IPS-15b (cell line): ENCODE data around the gene SCYGR3.

ENCODE experiments used
- H3K27me3 ChIP-seq: one replicate; pipeline ENCODE4 v1.6.1; 2013; ENCODE audit warnings: low read length; ENCODE audit not compliant: control insufficient read depth, insufficient read depth
- H3K36me3 ChIP-seq: one replicate; pipeline ENCODE4 v1.6.1; 2013; ENCODE audit warnings: low read length; ENCODE audit not compliant: control insufficient read depth, insufficient read depth
- H3K4me1 ChIP-seq: one replicate; pipeline ENCODE4 v1.6.1; 2013; ENCODE audit warnings: mild to moderate bottlenecking, low read length; ENCODE audit not compliant: control insufficient read depth, insufficient read depth
- H3K4me3 ChIP-seq: one replicate; pipeline ENCODE4 v1.5.1; 2013; ENCODE audit warnings: low read depth, low read length
- H3K9ac ChIP-seq: one replicate; pipeline ENCODE4 v1.6.1; 2013; ENCODE audit warnings: low read depth, mild to moderate bottlenecking, low read length
- H3K9me3 ChIP-seq: one replicate; pipeline ENCODE4 v1.6.1; 2013; ENCODE audit warnings: mild to moderate bottlenecking, low read length; ENCODE audit not compliant: control insufficient read depth, insufficient read depth

SCYGR3 gene

DNA sequence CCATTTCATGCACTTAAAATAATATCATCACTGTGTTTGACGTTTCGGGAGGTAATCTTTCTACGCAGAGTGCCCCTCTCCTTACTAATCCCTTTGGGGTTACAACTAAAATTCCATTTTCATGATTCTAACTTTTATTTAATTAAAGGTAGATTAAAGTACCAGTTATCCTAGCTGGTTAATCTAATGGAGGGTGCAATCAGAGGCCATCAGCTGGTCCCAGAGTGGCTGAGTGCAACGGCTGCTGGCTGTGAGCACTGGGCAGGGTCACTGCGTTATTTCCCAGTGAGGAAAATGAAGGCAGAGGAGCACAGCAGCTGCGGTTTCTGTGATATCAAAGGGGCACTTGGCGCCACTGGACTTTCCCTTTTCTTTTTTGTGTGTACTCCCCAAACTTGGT, 14.8 kb upstream of the SCYGR3 start:
- Histone ChIP-seq H3K36me3 (no peaks in the 10 kb centered on the region), H3K9ac (no peak overlapping the region), H3K4me3 (no peak overlapping the region), H3K27me3 (no peaks in the 10 kb centered on the region), H3K4me1 (no peaks in the 10 kb centered on the region), H3K9me3 (no peaks in the 10 kb centered on the region)

DNA sequence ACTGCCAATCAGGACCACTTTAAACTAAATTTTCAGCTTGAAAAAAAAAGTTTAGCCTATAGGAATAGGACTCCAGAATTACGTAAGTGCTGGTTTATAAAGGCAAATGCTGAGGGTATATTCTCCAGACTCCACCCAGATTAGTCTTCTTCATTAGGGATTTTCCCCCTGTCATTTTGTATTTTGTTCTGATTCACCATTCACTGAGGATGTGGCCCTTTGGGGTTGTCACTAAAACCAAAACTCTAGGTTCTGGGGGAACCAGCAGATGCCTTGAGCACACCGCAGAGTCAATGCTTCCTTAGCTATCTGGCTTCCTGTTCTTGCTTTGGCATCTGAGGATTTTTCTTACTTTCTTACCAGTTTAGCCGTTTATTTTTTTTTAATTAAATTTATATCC, 13.1 kb upstream of the SCYGR3 start:
- no peaks in the 10 kb centered on the region for H3K27me3 ChIP-seq
- no peaks in the 10 kb centered on the region for H3K4me1 ChIP-seq
- H3K9me3 ChIP-seq = no peaks in the 10 kb centered on the region
- H3K9ac ChIP-seq = no peak overlapping the region
- H3K4me3 ChIP-seq = no peak overlapping the region
- H3K36me3 ChIP-seq = no peaks in the 10 kb centered on the region

DNA sequence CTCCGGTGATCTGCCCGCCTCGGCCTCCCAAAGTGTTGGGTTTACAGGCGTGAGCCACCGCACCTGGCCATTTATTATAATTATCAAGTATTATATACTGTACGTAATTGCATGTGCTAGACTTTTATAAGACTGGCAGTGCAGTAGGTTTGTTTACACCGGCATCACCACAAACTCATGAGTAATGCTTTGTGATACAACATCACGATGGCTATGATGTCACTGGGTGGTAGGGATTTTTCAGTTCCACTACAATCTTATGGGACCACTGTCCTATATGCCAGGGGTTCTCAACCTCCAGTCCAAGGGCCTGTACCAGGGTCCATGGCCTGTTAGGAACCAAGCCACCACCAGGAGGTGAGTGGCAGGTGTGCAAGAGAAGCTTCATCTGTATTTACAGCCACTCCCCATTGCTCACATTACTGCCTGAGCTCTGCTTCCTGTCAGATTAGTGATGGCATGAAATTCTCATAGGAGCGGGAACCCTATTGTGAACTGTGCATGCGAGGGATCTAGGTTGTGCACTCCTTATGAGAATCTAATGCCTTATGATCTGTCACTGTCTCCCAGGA, 12.0 kb upstream of the SCYGR3 start:
- no peaks in the 10 kb centered on the region for H3K27me3 ChIP-seq
- no peaks in the 10 kb centered on the region for H3K36me3 ChIP-seq
- H3K9me3 ChIP-seq = no peaks in the 10 kb centered on the region
- no peaks in the 10 kb centered on the region for H3K4me1 ChIP-seq
- no peak overlapping the region for H3K4me3 ChIP-seq
- H3K9ac ChIP-seq = no peak overlapping the region

DNA sequence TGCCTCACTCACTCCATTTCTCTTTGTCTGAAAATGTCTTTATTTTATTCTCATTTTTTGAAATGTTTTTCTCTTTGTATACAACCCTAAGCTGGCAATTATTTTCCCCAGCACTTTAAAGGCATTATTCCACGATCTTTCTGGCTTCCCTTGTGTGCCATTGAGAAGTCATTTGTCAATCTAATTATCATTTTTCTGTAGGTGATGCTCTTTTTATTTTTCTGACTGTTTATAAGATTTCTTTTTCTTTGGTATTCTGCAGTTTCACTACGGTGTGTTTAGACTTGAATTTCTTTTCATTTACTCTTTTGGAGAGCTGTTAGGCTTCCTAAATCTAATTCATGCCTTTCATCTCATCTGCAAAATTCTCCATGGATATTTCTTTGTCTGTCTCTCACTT, 10.8 kb upstream of the SCYGR3 start:
- H3K27me3 ChIP-seq = no peaks in the 10 kb centered on the region
- H3K36me3 ChIP-seq = no peaks in the 10 kb centered on the region
- no peaks in the 10 kb centered on the region for H3K9me3 ChIP-seq
- no peaks in the 10 kb centered on the region for H3K4me1 ChIP-seq
- H3K4me3 ChIP-seq = no peak overlapping the region
- H3K9ac ChIP-seq = no peak overlapping the region

DNA sequence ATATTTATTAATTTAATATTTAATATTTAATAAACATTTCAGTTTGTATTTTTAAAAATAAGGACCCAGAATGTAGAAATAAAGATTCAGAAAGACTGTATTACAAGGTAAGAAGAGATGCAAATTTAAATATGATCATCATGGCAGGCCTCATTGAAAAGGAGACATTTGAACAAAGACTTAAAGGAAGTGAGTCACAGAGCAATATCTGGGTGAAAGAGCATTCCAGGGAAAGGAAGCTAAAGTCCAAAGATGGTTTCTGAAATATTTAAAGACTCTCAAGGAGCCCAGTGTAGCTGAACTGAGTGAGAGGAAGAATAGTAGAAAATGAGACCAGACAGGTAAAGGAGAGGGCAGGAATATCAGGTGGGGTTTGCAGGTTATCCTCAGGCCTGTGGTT, 8.6 kb upstream of the SCYGR3 start:
- no peaks in the 10 kb centered on the region for H3K9me3 ChIP-seq
- H3K9ac ChIP-seq = no peak overlapping the region
- no peaks in the 10 kb centered on the region for H3K36me3 ChIP-seq
- no peaks in the 10 kb centered on the region for H3K4me1 ChIP-seq
- H3K27me3 ChIP-seq = no peaks in the 10 kb centered on the region
- no peak overlapping the region for H3K4me3 ChIP-seq

DNA sequence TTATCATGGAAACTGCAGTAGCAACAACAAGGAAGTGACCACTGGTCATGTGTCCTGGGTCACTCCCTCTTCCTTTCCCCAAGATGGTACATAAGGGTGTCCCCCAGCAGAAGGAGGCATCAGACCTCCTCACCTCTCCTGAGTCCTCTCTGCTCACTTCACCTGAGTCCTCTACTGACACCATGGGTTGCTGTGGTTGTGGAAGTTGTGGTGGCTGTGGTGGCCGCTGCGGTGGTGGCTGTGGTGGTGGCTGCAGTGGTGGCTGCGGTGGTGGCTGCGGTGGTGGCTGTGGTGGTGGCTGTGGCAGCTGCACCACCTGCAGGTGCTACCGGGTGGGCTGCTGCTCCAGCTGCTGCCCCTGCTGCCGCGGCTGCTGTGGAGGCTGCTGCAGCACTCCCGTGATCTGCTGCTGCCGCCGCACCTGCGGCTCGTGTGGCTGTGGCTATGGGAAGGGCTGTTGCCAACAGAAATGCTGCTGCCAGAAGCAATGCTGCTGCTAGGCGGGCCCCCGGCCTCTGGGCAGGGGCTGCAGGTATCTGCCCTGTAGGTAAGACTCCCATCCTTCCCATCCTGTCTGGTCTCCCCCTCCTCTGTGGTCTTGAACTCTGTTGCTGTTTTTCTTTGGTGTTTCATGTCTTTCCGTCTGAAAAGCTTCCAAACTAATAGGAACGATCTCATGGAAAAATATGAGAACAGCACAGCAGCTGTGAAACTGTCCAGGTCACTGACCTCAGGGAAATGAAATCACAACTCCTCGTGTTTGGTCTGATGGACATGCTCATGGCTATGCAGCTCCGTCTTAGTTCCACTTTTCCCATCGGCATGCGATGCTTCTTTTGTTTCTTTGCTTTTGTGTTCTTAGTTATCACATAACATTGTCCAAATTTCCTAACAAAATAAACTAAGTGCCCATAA, 2.9 kb upstream of the SCYGR3 start, which contains the start of gene SCYGR4:
Gene SCYGR4, plus strand, starts transcription at position 183 of the 915 bp plus-strand sequence. Its CDS starts 0 bp downstream, at position 183.
- Histone ChIP-seq H3K4me3 (no peak within 1 kb of the TSS), H3K4me1 (peaks cover 4% of the 10 kb centered on the region), H3K9me3 (no peaks in the 10 kb centered on the region), H3K36me3 (no peaks in the 10 kb centered on the region), H3K27me3 (peaks cover 4% of the 10 kb centered on the region), H3K9ac (no peak within 1 kb of the TSS)

- H3K9me3 ChIP-seq = no peaks in the 10 kb centered on the region
- no peak overlapping the region for H3K4me3 ChIP-seq
- peaks cover 4% of the 10 kb centered on the region for H3K4me1 ChIP-seq
- peaks cover 4% of the 10 kb centered on the region for H3K27me3 ChIP-seq
- H3K36me3 ChIP-seq = no peaks in the 10 kb centered on the region
- H3K9ac ChIP-seq = no peak overlapping the region
Observed at GRCh38 chr2:227616631-227617030, 2.0 kb upstream of the SCYGR3 start.

DNA sequence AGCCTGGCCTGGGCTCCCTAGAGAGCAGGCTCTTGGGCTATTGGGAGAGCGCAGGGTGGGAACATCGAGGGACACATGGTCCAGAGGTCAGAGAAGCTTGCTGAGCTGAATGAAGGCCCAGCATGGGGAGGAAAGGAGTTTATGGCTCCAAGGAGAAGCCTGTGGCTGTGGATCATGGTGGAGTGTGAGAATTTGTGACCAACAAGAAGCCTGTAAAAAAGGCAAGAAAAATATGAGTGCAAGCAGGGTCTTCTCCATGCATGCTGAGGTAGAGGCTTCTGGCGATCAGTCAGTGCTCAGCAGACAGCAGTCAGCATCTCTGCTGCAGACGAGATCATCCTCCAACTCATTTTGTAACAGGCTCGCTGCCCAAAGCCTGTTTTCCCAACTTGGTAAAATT, 1.3 kb upstream of the SCYGR3 start:
- Histone ChIP-seq H3K9me3 (no peaks in the 10 kb centered on the region), H3K4me3 (no peak overlapping the region), H3K4me1 (peaks cover 4% of the 10 kb centered on the region), H3K27me3 (peaks cover 4% of the 10 kb centered on the region), H3K9ac (no peak overlapping the region), H3K36me3 (no peaks in the 10 kb centered on the region)

DNA sequence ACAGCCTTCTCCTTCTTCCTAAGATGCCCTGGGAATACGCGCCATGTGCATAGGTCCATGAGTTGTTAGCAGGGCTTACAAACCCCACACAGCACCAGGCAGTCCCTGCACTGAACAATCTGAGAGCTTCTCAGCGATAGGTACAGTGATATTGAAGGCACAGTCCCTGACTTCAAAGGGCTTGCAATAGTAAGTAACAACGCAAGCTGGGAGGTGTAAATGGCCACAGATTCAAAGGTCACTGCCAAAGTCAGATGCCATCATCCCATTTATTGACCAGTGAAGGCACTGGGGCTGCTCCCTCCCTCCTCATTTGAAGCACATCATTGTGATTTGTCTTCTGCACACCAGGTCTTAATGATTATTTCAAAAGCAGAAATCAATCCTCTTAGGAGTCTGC, 541 bp upstream of the SCYGR3 start:
- Histone ChIP-seq H3K27me3 (peaks cover 4% of the 10 kb centered on the region), H3K4me1 (peaks cover 4% of the 10 kb centered on the region), H3K9ac (no peak overlapping the region), H3K36me3 (no peaks in the 10 kb centered on the region), H3K4me3 (no peak overlapping the region), H3K9me3 (no peaks in the 10 kb centered on the region)

DNA sequence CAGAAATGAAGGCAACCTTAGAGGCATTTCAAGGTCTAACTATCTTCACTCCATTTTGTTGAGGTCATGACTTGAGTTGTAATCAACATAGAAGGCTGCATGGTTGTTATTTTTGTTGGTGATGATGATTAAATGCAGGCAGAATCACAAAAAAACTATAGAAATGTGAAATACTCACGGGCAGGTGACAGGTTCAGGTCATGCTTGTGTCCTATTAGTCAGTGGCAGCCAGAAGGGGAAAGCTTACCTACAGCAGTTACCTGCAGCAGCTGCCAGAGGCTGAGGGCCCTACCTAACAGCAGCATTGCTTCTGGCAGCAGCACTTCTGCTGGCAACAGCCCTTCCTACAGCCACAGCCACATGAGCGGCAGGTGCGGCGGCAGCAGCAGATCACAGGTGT, 394 bp downstream of the SCYGR3 start:
- Histone ChIP-seq H3K4me3 (no peak overlapping the region), H3K36me3 (no peaks in the 10 kb centered on the region), H3K9ac (no peak overlapping the region), H3K4me1 (peaks cover 4% of the 10 kb centered on the region), H3K27me3 (peaks cover 4% of the 10 kb centered on the region), H3K9me3 (no peaks in the 10 kb centered on the region)

- Histone ChIP-seq H3K4me1 (peaks cover 4% of the 10 kb centered on the region), H3K4me3 (no peak overlapping the region), H3K27me3 (peaks cover 4% of the 10 kb centered on the region), H3K36me3 (no peaks in the 10 kb centered on the region), H3K9ac (no peak overlapping the region), H3K9me3 (no peaks in the 10 kb centered on the region)
Observed at GRCh38 chr2:227613272-227613660, 1.4 kb downstream of the SCYGR3 start.
